Keratinocyte (primary cell): ENCODE data around the gene SENP7.

Source experiments
- EZH2 ChIP-seq: IDR thresholded peaks from one replicate; pipeline ENCODE4 v1.6.1; 2012; ENCODE audit warnings: inconsistent platforms, mild to moderate bottlenecking, low read length, moderate library complexity
- TF ChIP-seq, protein P1 (sequence below), 3 experiments: IDR thresholded peaks in 1 of 3; conservative IDR thresholded peaks in 1 of 3; optimal IDR thresholded peaks in 1 of 3; 2 replicates in 2 of 3; 3 replicates in 1 of 3; pipeline versions ENCODE3 to v1.5.1; 2011; ENCODE audit warnings: low read length in 3 of 3, mild to moderate bottlenecking in 3 of 3, moderate library complexity in 2 of 3, control low read depth in 1 of 3, inconsistent platforms in 1 of 3; ENCODE audit not compliant: insufficient read depth in 2 of 3; ENCODE audit errors: extremely low read depth in 1 of 3

DNA sequence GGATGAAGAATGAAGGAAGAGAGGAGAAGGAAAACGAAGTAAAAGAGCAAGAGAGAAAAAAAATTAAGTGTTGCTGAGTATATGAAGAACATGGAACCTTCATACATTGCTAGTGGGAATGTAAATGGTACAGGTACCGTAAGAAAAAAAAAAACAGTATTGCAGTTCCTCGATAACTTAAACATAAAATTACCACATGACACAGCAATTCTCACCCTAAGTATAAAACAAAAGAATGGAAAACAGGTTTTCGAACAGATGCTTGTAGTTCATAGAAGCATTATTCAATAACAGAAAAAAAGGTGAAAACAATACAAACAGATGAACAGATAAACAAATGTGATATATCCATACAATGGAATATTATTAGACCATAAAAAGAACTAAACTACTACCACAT lies 51.6 kb downstream of the SENP7 start:
- TF ChIP-seq, protein P1, sequence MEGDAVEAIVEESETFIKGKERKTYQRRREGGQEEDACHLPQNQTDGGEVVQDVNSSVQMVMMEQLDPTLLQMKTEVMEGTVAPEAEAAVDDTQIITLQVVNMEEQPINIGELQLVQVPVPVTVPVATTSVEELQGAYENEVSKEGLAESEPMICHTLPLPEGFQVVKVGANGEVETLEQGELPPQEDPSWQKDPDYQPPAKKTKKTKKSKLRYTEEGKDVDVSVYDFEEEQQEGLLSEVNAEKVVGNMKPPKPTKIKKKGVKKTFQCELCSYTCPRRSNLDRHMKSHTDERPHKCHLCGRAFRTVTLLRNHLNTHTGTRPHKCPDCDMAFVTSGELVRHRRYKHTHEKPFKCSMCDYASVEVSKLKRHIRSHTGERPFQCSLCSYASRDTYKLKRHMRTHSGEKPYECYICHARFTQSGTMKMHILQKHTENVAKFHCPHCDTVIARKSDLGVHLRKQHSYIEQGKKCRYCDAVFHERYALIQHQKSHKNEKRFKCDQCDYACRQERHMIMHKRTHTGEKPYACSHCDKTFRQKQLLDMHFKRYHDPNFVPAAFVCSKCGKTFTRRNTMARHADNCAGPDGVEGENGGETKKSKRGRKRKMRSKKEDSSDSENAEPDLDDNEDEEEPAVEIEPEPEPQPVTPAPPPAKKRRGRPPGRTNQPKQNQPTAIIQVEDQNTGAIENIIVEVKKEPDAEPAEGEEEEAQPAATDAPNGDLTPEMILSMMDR (optimal IDR thresholded peaks at IDR 0.05 in 1 of 3, IDR thresholded peaks at IDR 0.05 in 1 of 3, conservative IDR thresholded peaks at IDR 0.05 in 1 of 3; ENCODE audit: extremely low read depth in 1 of 3, insufficient read depth in 2 of 3, low read length in 3 of 3): no peak
- TF ChIP-seq EZH2: no peak
